ENCODE data around the gene NDRG2.

The NDRG2 gene

GRCh38 chr14:21026988-21027315 lies 2.1 kb upstream of the NDRG2 start:
- no peak overlapping the region for H3K27ac ChIP-seq
- TF ChIP-seq, protein P1, sequence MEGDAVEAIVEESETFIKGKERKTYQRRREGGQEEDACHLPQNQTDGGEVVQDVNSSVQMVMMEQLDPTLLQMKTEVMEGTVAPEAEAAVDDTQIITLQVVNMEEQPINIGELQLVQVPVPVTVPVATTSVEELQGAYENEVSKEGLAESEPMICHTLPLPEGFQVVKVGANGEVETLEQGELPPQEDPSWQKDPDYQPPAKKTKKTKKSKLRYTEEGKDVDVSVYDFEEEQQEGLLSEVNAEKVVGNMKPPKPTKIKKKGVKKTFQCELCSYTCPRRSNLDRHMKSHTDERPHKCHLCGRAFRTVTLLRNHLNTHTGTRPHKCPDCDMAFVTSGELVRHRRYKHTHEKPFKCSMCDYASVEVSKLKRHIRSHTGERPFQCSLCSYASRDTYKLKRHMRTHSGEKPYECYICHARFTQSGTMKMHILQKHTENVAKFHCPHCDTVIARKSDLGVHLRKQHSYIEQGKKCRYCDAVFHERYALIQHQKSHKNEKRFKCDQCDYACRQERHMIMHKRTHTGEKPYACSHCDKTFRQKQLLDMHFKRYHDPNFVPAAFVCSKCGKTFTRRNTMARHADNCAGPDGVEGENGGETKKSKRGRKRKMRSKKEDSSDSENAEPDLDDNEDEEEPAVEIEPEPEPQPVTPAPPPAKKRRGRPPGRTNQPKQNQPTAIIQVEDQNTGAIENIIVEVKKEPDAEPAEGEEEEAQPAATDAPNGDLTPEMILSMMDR (conservative IDR thresholded peaks at IDR 0.05; ENCODE audit: low read depth): no peak
- DNase-seq (ENCODE audit: low spot score): no peak
- POLR2A ChIA-PET (ENCODE audit: low non-redundant PET): no interaction called here
- CTCF ChIA-PET: interaction anchor here (0.7 kb wide), 1 partner anchor 12 kb away, joined by 3 read pairs; no protein-coding TSS in a partner anchor

DNA sequence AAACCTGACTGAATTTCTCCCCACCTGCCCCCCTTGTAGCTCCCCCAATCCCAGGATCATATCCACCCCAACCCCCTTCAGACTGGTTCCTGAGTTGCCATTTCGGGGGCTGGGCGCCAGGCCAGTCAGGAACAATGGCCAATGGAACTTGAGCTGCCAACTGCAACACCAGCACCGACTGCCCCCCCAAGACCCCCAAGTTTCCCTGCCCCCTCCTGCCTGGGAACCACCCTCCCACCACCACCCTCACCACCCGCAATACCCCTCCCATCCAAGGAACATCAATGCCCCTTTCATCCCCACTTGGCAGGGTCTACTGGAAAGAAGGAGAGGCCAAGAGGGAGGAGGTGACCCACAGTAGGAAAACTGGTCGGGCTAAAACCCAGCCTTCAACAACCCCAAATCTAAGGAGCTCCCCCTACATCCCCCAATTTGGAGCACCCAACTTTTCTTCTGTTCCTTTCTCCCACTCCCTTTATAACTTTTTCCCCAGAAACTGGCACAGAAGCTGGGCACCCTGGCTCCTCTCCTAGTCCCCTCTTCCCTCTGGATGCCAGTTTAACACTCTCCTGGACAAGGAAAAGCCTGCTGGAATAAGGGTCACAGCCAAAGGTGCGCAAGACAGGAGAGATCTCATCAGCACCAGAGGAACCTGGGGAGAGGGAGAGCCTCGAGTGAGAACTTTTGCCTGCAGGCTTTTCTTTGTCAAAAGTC lies 1.6 kb upstream of the NDRG2 start:
- ChIA-PET CTCF (interaction anchor here (0.7 to 0.8 kb wide), 2 partner anchors 12 to 14 kb away, joined by 3 to 4 read pairs; no protein-coding TSS in a partner anchor), POLR2A (ENCODE audit: low non-redundant PET) (no interaction called here)
- no peak overlapping the region for H3K27ac ChIP-seq
- DNase-seq (ENCODE audit: low spot score): no peak
- TF ChIP-seq, protein P1 (conservative IDR thresholded peaks at IDR 0.05; ENCODE audit: low read depth): no peak

DNA sequence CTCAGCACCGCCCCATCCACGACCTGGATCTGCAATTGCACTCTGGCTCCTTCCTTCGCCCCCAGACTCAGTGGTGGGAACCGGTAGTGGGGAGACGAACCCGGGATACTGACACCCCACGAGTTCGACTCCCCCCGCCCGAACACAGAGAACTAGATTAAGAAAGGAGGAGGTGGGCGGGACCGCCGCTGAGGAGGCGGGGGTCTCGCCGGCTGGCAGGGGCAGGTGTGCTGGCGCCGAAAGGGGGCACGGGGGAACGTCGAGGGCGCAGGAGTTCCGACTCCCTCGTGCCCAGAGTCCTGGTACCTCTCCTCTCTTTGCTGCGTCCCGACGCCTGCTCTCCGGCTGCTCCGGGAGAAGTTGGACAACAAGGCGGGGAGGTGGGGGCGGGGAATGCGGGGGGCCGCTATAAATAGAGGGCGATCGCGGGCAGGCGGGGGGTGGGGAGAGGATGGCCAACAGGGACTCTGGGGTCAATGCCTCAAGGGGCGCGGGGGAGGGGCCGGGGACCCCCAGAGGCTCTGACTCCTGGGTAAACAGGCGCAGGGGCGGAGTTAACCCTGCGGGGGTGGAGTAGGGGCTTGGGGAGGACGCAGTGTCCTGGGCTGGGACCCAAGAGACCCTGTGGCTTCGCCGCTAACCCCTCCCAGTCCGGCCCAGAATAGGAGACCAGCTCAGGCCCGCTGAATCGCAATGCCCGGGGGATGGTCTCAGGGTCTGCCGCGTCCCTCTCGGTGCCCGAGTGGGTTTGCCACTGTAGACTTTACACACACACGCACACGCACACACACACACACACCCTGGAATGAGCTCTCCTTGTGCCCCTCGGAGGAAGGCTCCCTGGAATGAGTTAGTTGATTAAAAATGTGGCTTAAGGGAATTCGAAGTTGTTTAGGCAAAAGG lies 761 bp upstream of the NDRG2 start:
- DNase-seq (ENCODE audit: low spot score): no peak
- no peak overlapping the region for H3K27ac ChIP-seq
- TF ChIP-seq, protein P1 (conservative IDR thresholded peaks at IDR 0.05; ENCODE audit: low read depth): no peak
- ChIA-PET POLR2A (ENCODE audit: low non-redundant PET) (no interaction called here), CTCF (interaction anchor here (0.8 to 1.0 kb wide), 2 partner anchors 11 to 14 kb away, joined by 3 to 4 read pairs; no protein-coding TSS in a partner anchor)

DNA sequence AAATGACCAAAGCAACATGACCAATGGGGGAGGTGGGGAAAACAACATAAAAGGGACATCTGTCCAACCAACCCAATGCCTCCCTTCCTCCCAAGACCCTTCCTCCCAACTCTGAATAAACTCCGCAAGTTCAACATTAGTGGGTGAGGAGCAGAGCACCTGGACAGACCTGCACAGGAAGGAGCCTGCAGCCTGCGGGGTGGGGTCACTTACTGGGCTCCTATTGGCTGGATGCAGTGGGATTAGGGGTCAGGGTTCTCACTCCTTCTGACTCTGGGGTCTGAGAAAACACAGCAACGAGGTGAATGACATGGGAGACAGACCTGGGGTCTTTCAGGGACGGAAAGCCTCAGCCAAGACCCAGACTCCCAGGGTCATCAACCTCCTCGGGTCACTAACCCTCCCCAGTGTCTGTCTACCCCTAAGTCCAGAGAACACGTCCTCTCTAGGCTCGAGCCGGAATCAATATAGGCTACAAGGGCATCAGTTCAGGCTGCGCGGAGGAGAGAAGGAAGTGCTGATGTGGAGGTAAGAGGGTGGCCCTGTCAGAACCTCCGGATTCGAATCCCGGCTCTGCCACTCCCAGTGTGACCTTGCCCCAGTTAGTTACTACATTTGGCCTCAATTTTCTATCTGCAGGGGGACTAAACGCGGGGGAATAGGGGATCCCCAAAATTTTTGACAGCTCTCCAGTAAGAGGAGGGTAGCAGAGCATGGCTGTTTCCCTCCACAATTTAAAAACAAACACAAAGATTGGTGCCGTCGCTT lies 860 bp downstream of the NDRG2 start:
- ChIA-PET CTCF (interaction anchor here (0.6 to 1.0 kb wide), 4 partner anchors 9 to 76 kb away, joined by 3 to 5 read pairs (median 4); no protein-coding TSS in a partner anchor), POLR2A (ENCODE audit: low non-redundant PET) (interaction anchor here (0.6 kb wide), 1 partner anchor 18 kb away, joined by 3 read pairs; no protein-coding TSS in a partner anchor)
- TF ChIP-seq, protein P1 (conservative IDR thresholded peaks at IDR 0.05; ENCODE audit: low read depth): no peak
- H3K27ac ChIP-seq: no peak overlapping the region
- DNase-seq (ENCODE audit: low spot score): no peak

DNA sequence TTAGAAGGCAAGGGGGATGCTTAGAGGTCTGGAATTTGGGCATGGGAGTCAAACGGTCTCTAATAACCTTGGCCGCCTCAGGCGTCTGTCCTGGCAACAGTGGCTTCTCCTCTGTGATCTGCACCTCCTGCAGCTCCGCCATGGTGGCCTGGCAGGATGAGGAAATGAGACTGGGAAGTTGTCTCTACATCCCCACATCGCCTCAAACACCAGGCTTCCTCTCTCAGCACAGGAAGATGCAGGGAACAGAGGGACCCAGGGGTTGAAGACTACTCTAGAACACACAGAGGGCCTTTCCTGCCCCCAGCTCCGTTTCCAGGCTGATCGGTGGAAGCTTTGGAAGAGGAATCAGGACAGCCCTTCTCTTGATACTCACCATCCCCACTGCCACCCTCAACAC lies 1.7 kb downstream of the NDRG2 start:
- TF ChIP-seq, protein P1 (conservative IDR thresholded peaks at IDR 0.05; ENCODE audit: low read depth): no peak
- ChIA-PET CTCF (interaction anchor here (0.7 to 1.0 kb wide), 3 partner anchors 9 to 77 kb away, joined by 3 to 5 read pairs (median 5); no protein-coding TSS in a partner anchor), POLR2A (ENCODE audit: low non-redundant PET) (no interaction called here)
- no peak overlapping the region for H3K27ac ChIP-seq
- DNase-seq (ENCODE audit: low spot score): no peak

DNA sequence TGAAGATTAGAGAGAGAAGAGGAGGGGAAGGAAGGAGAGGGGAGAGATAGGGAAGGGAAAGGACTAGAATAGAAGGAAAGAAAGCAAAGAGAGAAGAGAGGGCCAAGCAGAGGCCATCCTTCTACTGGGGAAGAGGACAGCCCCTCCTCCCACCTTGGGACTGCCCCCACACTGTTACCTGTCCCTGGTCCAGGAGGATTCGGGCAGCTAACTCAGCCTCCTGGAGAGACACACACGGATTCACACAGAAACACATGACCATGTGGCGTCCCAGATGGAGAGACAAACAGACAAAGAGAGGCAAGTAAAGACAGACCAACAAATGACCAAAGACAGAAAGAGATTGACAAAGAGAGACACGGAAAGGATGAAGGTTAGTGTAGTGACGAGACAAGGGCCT lies 2.2 kb downstream of the NDRG2 start:
- ChIA-PET CTCF (interaction anchor here (0.9 to 1.0 kb wide), 2 partner anchors 8 to 44 kb away, joined by 3 to 5 read pairs; no protein-coding TSS in a partner anchor), POLR2A (ENCODE audit: low non-redundant PET) (no interaction called here)
- TF ChIP-seq, protein P1 (conservative IDR thresholded peaks at IDR 0.05; ENCODE audit: low read depth): no peak
- DNase-seq (ENCODE audit: low spot score): no peak
- H3K27ac ChIP-seq: no peak overlapping the region

All from RWPE1 (cell line).